ENCODE data around the gene PLCB3.
A peak's percentile ranks its signal among the peaks of the same experiment; 100 is the strongest.
"Not testable (repeated sequence)": the region's sequence is repeated elsewhere in the genome, so short reads cannot be mapped to it uniquely, and the experiment has no call there.

The PLCB3 gene

DNA sequence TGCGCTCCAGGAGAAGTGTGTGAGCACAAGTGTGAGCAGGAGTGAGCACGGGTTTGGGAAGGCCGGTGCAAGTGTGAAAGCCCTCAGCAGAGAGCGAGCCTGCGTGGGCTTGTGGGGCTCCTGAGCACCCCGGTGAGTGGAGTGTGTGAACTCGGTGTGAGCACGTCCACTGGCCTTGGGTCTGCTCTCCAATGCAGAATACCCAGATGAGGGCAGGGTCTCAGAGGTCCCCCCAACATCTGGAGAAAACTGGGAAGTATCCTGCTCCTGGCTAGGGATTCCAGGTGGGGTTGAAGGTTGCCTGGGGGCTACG is 55.2 kb downstream of the PLCB3 start:
- no peak for DNase-seq

DNA sequence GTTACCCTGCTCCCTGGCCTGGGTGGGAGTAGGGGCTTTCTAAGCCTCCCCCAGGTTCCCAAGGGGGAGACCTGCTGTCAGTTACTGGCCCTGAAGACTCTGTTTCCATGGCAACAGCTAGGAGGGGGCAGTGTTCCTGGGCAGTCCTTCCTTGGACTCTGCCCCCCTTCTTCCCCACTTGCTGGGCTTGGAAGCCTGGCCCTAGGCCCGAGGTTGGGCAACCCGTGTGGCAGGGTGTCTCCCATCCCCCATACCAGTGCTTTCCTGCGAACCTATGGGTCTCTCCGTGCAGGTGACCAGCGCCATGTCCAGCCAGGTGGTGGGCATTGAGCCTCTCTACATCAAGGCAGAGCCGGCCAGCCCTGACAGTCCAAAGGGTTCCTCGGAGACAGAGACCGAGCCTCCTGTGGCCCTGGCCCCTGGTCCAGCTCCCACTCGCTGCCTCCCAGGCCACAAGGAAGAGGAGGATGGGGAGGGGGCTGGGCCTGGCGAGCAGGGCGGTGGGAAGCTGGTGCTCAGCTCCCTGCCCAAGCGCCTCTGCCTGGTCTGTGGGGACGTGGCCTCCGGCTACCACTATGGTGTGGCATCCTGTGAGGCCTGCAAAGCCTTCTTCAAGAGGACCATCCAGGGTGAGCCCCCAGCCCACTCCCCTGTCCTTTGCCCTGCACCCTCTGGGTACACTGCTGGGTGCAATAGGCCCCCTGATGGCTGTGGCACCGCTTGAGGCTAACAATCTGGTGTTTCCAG is 55.7 kb downstream of the PLCB3 start:
- no peak for DNase-seq

DNA sequence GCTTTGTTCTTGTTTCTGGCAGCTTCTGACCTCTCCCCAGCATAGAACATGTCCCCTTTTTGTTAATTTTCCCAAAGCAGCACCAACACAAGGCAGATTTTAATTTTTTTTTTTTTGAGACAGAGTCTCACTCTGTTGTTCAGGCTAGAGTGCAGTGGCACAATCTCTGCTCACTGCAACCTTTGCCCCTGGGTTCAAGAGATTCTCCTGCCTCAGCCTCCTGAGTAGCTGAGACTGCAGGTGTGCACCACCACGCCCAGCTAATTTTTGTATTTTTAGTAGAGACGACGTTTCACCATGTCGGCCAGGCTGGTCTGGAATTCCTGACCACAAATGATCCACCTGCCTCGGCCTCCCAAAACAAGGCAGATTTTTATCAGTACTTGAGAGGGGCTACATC is 56.5 kb downstream of the PLCB3 start:
- DNase-seq: not testable (repeated sequence)

DNA sequence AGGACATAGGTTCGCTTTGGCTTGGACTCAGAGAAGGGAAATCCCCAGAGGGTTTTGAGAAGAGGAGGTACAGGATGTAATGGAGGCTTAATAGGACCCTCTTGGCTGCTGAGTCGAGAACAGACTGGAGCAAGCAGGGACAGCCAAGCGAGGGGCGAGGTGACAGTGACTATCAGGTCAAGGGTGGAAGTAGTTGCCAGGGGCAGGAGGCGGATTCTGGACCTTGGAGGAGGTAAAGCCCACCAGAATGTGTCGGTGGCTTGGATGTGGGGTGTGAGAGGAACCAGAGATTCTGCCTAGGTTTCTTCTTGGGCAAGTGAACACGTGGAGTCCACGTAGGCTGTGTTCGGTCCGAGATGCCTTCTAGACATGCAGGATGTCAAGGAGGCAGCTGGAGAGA is 61.6 kb downstream of the PLCB3 start:
- DNase-seq: no peak

DNA sequence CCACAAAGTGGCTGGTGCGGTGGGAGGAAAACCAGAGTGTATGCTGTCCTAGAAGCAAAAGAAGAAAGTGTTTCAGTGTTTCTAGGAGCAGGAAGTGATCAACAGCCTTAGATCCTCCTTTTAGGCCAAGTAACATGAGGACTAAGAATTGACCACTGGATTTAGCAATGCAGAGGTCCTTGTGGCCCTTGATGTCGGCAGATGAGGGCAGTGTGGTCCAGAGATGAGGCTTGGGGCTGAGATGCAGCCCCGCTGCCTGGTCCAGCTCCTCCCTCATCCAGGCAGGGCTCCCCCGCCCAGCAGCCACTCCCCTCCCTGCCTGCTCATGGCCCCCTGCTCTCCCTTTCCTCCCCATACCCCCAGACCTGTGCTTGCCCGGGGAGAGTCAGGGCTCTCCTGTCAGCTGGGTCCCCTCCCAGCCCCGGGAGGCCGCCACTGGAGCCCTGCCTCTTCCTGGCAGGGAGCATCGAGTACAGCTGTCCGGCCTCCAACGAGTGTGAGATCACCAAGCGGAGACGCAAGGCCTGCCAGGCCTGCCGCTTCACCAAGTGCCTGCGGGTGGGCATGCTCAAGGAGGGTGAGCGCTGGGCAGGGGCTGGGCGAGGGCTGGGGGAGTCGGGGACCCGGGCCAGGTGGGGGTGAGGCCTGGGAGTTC is 62.3 kb downstream of the PLCB3 start:
- DNase-seq: no peak

DNA sequence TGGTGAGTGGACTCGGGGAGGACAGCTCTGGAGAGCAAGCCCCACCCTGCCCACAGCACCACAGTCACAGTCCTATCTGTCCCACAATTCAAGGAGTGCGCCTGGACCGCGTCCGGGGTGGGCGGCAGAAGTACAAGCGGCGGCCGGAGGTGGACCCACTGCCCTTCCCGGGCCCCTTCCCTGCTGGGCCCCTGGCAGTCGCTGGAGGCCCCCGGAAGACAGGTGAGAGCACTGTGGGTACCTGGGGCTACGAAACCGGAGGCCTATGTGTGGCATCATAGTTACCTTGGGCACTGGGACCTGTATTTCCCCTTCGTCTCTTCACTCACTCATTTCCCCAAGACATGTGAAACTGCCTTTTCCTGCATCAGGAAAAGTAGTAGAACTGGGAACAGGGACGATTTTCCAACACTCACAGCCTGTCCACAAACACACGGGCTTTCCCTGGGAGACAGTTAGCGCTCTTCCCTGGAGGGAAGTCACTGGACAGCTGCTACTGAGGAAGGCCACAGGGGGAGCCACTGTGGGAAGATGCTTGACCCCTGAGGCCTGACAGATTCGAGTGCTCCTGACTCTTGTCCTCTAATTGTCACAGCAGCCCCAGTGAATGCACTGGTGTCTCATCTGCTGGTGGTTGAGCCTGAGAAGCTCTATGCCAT is 62.9 kb downstream of the PLCB3 start:
- DNase-seq: no peak

DNA sequence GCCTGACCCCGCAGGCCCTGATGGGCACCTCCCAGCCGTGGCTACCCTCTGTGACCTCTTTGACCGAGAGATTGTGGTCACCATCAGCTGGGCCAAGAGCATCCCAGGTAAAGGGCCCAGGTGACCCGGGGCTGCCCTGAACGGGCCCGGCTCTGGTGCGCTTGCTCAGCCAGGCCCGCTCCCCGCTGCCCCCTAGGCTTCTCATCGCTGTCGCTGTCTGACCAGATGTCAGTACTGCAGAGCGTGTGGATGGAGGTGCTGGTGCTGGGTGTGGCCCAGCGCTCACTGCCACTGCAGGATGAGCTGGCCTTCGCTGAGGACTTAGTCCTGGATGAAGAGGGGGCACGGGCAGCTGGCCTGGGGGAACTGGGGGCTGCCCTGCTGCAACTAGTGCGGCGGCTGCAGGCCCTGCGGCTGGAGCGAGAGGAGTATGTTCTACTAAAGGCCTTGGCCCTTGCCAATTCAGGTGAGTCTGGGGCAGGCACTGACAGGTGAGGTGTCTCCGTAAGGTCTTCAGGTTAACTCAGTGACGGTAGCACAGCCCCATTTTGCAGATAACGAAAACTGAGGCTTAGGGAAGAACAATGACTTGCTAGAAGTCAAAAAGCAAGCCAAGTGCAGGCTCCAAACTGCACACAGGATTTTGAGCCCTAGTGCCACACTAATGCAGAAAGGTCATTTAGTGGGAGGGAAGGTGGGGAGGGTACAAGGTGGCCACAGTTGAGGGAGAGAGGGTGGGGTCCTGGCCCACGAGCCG is 63.7 kb downstream of the PLCB3 start:
- no peak for DNase-seq

DNA sequence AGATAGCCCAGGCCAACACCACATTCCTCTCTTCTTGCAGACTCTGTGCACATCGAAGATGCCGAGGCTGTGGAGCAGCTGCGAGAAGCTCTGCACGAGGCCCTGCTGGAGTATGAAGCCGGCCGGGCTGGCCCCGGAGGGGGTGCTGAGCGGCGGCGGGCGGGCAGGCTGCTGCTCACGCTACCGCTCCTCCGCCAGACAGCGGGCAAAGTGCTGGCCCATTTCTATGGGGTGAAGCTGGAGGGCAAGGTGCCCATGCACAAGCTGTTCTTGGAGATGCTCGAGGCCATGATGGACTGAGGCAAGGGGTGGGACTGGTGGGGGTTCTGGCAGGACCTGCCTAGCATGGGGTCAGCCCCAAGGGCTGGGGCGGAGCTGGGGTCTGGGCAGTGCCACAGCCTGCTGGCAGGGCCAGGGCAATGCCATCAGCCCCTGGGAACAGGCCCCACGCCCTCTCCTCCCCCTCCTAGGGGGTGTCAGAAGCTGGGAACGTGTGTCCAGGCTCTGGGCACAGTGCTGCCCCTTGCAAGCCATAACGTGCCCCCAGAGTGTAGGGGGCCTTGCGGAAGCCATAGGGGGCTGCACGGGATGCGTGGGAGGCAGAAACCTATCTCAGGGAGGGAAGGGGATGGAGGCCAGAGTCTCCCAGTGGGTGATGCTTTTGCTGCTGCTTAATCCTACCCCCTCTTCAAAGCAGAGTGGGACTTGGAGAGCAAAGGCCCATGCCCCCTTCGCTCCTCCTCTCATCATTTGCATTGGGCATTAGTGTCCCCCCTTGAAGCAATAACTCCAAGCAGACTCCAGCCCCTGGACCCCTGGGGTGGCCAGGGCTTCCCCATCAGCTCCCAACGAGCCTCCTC is 64.6 kb downstream of the PLCB3 start:
- not testable (repeated sequence) for DNase-seq

DNA sequence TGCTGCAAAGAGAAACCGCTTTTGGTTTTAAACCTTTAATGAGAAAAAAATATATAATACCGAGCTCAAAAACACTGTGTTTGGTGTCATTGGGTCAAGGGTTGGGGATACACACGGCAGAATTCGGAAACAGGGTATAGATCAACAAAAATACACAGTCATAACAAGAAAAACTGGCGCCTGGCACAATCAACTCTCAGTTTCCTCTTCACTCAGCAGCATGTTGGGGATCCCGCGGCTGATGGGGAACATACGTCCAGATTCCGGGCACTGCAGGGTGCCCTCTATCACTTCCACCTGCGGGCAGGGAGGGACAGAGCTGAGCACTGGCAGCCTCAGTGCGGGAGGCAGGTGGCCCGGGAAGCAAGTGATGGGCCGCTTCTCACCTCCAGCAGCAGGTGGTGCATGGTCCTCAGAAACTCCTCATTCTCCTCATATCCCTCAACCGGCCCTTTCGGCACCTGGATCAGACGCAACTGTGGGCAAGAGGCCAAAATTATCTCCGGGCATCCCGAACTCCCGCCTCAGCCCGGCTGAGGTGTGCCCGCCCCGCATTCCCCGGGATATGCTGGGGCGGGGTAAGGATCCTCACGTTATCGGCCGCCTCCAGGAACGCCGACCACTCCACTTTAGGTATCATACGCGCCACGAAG is 65.5 kb downstream of the PLCB3 start:
- DNase-seq: peak; percentile 16

DNA sequence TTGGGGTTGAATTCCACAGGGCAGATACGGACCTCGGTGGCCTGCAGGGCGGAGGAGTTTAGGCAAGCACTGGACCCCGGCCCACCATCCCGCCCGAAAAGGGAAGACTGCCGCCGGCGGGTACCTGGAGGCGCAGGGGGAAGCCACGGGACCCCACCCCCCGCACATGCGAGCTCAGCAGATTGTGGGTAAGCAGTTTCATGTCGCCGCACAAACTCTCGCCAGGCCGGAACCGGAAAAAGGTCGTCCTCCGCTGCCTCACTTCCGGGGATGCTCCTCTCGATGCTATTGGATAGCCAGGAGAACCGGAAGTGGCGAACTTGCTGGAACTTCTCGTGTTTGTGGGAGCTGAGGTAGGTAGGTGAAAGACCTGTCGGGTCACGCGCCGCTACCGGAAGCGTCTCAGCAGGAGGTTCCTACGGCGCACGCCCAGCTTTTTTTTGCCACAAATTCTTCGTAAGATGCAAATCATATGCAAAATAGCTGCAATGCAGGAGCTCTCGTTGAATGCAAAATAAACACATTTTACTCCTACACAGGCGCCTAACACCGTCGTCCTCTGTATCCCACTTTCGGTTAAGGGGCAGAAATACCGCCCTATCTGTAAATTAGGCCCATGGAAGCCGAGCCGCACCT is 66.1 kb downstream of the PLCB3 start, which contains the start of gene TRMT112:
TRMT112 (minus strand) TSS at position 235 of the 636 bp plus-strand sequence; CDS start at position 202, 33 bp downstream.
- peak; percentile 99 for DNase-seq

DNA sequence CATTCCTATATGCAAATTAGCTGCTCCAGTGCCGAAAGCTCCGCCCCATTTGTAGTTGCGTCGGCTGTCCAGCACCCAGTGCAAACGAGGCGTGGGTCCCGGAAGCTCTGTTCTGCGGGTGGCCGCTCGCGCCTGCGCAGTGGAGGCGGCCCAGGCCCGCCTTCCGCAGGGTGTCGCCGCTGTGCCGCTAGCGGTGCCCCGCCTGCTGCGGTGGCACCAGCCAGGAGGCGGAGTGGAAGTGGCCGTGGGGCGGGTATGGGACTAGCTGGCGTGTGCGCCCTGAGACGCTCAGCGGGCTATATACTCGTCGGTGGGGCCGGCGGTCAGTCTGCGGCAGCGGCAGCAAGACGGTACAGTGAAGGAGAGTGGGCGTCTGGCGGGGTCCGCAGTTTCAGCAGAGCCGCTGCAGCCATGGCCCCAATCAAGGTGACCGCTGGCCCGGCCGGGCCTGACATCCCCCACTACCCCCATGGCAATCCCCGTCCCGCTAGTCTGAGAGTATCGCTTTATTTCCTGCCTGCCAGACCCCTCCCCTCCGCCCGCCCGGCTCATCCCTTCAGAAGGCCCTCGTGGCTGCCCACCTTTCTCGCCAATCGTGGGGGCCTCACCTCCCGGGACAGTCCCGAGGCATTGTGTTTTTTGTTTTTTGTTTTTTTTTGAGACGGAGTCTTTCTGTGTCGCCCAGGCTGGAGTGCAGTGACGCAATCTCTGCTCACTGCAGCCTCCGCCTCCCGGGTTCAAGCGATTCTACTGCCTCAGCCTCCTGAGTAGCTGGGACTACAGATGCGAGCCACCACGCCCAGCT is 66.8 kb downstream of the PLCB3 start, which contains the start of gene PRDX5:
PRDX5 (plus strand) TSS at position 161 of the 805 bp plus-strand sequence; CDS start at position 256, 95 bp downstream.
- peak; percentile 97 for DNase-seq

Data from NCI-H1092 (cell line).